A549 treated with RU486 at 1 μM for 4 hours (cell line): ENCODE data around the gene YBX3. TPM values are rescaled to one million over a fixed set of nuclear protein-coding genes. Genes with fewer than 3 reads are reported as not detected.

Experiments used
- total RNA-seq: library from RNA; stranded (reverse); fragments of 200-300 nt; extraction: Qiagen RNA extraction; gene quantifications from 5 replicates; pipeline ENCODE4 v1.2.3, GENCODE V29; 2022; ENCODE audit warnings: low read depth

Gene YBX3
- 257 to 299 TPM (median 275 TPM) in 5 replicates for total RNA-seq

GRCh38 chr12:10722905-10723746, at the start of gene YBX3:
Gene YBX3 (minus strand): TSS chr12:10723323. CDS start chr12:10723111, 212 bp downstream.

DNA sequence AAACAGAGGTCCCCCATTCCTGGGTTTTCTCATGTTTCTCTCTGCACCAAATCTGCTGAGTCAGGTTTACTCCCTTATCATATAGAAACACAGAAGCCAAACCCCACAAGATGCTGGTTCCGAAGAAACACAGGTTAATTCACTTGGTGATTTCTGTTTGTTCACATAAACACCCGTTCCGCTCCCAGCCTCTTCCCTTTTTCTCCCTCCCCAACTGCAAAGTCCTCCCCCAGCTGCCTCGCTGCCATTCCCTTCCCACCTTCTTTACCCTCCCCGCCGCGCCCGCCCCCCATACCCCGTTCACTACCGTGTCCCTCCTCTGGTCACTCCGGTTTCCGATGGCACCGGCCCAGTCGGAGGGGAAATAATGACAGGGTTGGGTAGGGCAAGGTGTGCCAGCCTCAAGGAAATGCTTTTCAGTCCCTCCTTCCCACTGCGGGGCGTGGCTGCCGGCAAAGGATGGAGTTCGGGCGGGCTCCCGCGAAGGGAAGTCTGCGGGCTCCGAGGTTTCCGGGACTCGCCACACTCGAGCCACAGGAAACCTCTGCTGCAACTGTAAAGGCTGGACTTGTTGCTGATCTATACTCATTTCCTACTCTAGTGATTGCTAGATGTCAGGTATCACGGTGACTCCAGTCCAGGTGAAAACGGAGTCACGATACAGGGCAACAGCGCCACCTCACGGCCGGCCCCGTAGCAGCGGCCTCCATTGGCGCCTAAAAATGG, 49.3 kb downstream of the YBX3 start, which contains the start of gene STYK1:
TSS of gene STYK1 (minus strand) at position 394 of the 726 bp plus-strand sequence. CDS start 39,434 bp downstream, outside the sequence.

Other genes starting within 250 kb of the YBX3 start
- gene EIF2S3B, start 217.4 kb downstream of the YBX3 start, total RNA-seq: 0.28 to 0.60 TPM (median 0.46 TPM) in 5 replicates
- 48.7 to 68.4 TPM (median 52.5 TPM) in 5 replicates for gene MAGOHB, start 109.7 kb downstream of the YBX3 start, total RNA-seq
- 0.14 to 0.63 TPM (median 0.35 TPM) in 5 replicates for gene STYK1, start 49.3 kb downstream of the YBX3 start, total RNA-seq
- not detected in 5 replicates for gene TAS2R7, start 79.3 kb upstream of the YBX3 start, total RNA-seq
- not detected in 5 replicates for gene TAS2R8, start 84.0 kb upstream of the YBX3 start, total RNA-seq
- gene TAS2R9, start 86.8 kb upstream of the YBX3 start, total RNA-seq: not detected in 5 replicates
- gene TAS2R10, start 103.0 kb upstream of the YBX3 start, total RNA-seq: 0.19 TPM in 1 of 5 replicates, not detected in the others
- 1.9 to 5.3 TPM (median 3.3 TPM) in 5 replicates for gene PRR4, start 126.2 kb upstream of the YBX3 start, total RNA-seq
- gene PRH1, start 160.9 kb upstream of the YBX3 start, total RNA-seq: 2.8 to 5.7 TPM (median 3.0 TPM) in 5 replicates
- not detected in 5 replicates for gene TAS2R13, start 186.2 kb upstream of the YBX3 start, total RNA-seq
- gene PRH2, start 205.9 kb upstream of the YBX3 start, total RNA-seq: not detected in 5 replicates
- gene TAS2R14, start 215.9 kb upstream of the YBX3 start, total RNA-seq: 0.38 to 0.81 TPM (median 0.73 TPM) in 5 replicates